Kidney epithelial cell (primary cell): ENCODE measurements around the gene NUP88. TPM values are rescaled to one million over a fixed set of nuclear protein-coding genes. Genes with fewer than 3 reads are reported as not detected.

ENCODE experiments used
- DNase-seq: peaks from one replicate; pipeline ENCODE4 v3.0.0-alpha.2; 2010; ENCODE audit warnings: low read depth
- H3K27me3 ChIP-seq: 2 replicates; pipeline ENCODE4 v1.6.0; 2011; ENCODE audit warnings: low read length; ENCODE audit not compliant: control insufficient read depth, insufficient read depth
- H3K36me3 ChIP-seq: 2 replicates; pipeline ENCODE4 v1.5.1; 2011; ENCODE audit warnings: low read length; ENCODE audit not compliant: control insufficient read depth, insufficient read depth
- H3K4me3 ChIP-seq: 2 replicates; pipeline ENCODE4 v1.5.1; 2011; ENCODE audit warnings: low read depth, mild to moderate bottlenecking, control low read depth, low read length
- CTCF ChIP-seq: IDR thresholded peaks from 2 replicates; pipeline ENCODE4 v1.5.1; 2011; ENCODE audit warnings: mild to moderate bottlenecking, moderate library complexity, low read length, control low read depth, inconsistent platforms; ENCODE audit not compliant: insufficient read depth, poor library complexity, severe bottlenecking
- total RNA-seq: library from RNA; depleted of rRNA; stranded (reverse); fragments of >200 nt; gene quantifications from 2 replicates; pipeline ENCODE4 v1.2.3, GENCODE V29; 2015

Gene NUP88
- 68.2 and 95.8 TPM in 2 replicates for total RNA-seq

DNA sequence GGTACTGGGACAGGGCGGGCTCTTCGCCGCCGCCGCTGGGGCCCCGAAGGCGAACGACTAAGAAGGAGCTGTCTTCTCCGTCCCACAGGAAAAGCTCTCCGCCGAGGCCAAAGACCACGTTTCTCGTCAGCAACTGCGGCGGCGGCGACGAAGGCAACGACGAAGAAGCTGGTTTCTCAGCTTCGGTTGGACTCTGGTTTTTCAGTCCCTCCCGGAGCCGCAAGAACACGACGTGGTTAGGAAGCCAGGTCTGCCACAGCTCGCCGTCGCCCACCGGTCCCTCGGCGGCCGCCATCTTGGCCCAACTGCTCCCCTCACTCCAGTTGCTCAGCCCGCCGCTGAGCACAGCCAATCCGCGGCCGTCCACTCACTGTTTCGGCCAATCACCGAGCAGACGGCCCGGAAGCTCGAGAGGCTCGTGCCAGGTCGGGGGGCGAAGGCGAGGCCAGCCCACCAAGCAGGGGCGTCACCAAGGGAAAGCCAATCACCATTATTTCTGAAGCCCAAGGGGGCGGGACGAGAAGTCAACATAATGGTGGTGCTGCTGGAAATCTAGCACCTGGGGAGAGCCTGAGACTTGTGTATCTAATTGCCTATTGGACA is at the start of gene NUP88:
NUP88 (minus strand) TSS at position 307 of the 603 bp plus-strand sequence; CDS start at position 295, 12 bp downstream.
- TF ChIP-seq CTCF, result no peak
- Histone ChIP-seq H3K27me3 (no peaks in the 10 kb centered on the region), H3K36me3 (no peaks in the 10 kb centered on the region), H3K4me3 (peak within 1 kb of the TSS; percentile 72)
- peak; percentile 92 for DNase-seq

GRCh38 chr17:5468075-5468473 is 48.6 kb upstream of the NUP88 start:
- no peak for TF ChIP-seq CTCF
- no peak for DNase-seq
- peak overlapping the region; percentile 90 for H3K4me3 ChIP-seq
- H3K27me3 ChIP-seq, result no peaks in the 10 kb centered on the region
- no peaks in the 10 kb centered on the region for H3K36me3 ChIP-seq

DNA sequence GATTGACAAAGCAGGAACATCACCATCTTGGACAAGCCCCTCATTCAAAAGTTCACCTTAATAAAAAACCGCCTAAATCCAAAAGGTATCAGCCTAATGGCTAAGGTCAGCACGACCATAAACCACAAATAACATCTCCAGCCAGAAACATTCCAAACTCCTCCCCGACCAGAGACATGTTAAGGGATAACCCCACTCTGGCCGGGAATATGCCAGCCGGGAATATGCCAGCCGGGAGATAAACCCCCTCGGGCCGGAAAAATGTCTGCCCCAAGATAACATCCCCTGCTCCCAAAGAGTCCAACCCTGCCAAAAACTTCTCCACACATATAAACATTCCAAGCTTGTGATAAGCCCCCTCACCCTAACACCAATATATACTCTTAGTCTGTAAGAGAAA is 48.0 kb upstream of the NUP88 start:
- DNase-seq, result no peak
- Histone ChIP-seq H3K4me3 (peak overlapping the region; percentile 90), H3K36me3 (no peaks in the 10 kb centered on the region), H3K27me3 (no peaks in the 10 kb centered on the region)
- no peak for TF ChIP-seq CTCF

DNA sequence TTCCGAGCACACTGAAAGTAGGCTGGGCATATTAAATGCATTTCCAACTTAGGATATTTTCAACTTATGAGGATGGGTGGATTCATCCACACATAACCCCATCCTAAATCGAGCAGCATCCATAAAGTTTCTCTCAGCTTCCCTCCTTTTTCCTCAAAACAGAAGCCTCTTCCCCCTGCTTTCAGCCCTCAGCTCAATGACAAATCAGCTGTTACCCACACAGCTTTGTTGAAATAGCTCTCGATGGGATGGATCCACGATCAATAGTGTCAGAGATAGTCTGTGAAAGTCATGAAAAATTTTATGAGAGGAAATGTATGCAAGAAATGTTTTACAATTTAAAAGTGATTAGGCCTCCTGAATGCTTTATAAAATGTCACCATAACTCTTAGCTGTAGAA is 46.8 kb upstream of the NUP88 start:
- Histone ChIP-seq H3K4me3 (no peak overlapping the region), H3K36me3 (no peaks in the 10 kb centered on the region), H3K27me3 (no peaks in the 10 kb centered on the region)
- no peak for DNase-seq
- no peak for TF ChIP-seq CTCF

GRCh38 chr17:5464717-5465507 is 45.5 kb upstream of the NUP88 start:
- Histone ChIP-seq H3K4me3 (no peak overlapping the region), H3K36me3 (no peaks in the 10 kb centered on the region), H3K27me3 (no peaks in the 10 kb centered on the region)
- DNase-seq, result no peak
- no peak for TF ChIP-seq CTCF
